ENCODE measurements around the gene CASQ2.

The CASQ2 gene

GRCh38 chr1:115768549-115768948, at the start of gene CASQ2:
CASQ2 (minus strand) TSS chr1:115768714; CDS start chr1:115768541, 173 bp downstream.
- DNase-seq (ENCODE audit: low read depth in 2 of 2): no peak

- no peak for DNase-seq (ENCODE audit: low read depth in 2 of 2)
These were observed 47.2 kb upstream of the CASQ2 start for GRCh38 chr1:115815694-115816093.

- DNase-seq (ENCODE audit: low read depth in 2 of 2): no peak
These were observed 46.3 kb upstream of the CASQ2 start for GRCh38 chr1:115814685-115815398.

- DNase-seq (ENCODE audit: low read depth in 2 of 2): no peak
These were observed 45.2 kb upstream of the CASQ2 start for GRCh38 chr1:115813727-115814126.

GRCh38 chr1:115811140-115811828, 42.8 kb upstream of the CASQ2 start:
- no peak for DNase-seq (ENCODE audit: low read depth in 2 of 2)

GRCh38 chr1:115810609-115811008, 42.1 kb upstream of the CASQ2 start:
- no peak for DNase-seq (ENCODE audit: low read depth in 2 of 2)

GRCh38 chr1:115809847-115810246, 41.3 kb upstream of the CASQ2 start:
- DNase-seq (ENCODE audit: low read depth in 2 of 2): no peak

GRCh38 chr1:115809076-115809475, 40.6 kb upstream of the CASQ2 start:
- DNase-seq (ENCODE audit: low read depth in 2 of 2): no peak

GRCh38 chr1:115807723-115808122, 39.2 kb upstream of the CASQ2 start:
- no peak for DNase-seq (ENCODE audit: low read depth in 2 of 2)

- DNase-seq (ENCODE audit: low read depth in 2 of 2): no peak
These were observed 37.1 kb upstream of the CASQ2 start for GRCh38 chr1:115805597-115805996.

- DNase-seq (ENCODE audit: low read depth in 2 of 2): no peak
These were observed 33.9 kb upstream of the CASQ2 start for GRCh38 chr1:115802416-115802815.

- no peak for DNase-seq (ENCODE audit: low read depth in 2 of 2)
These were observed 29.0 kb upstream of the CASQ2 start for GRCh38 chr1:115797486-115797885.

- no peak for DNase-seq (ENCODE audit: low read depth in 2 of 2)
These were observed 28.4 kb upstream of the CASQ2 start for GRCh38 chr1:115796897-115797296.

- no peak for DNase-seq (ENCODE audit: low read depth in 2 of 2)
These were observed 27.5 kb upstream of the CASQ2 start for GRCh38 chr1:115796036-115796435.

GRCh38 chr1:115794976-115795639, 26.6 kb upstream of the CASQ2 start:
- DNase-seq (ENCODE audit: low read depth in 2 of 2): no peak

GRCh38 chr1:115793162-115793561, 24.6 kb upstream of the CASQ2 start:
- no peak for DNase-seq (ENCODE audit: low read depth in 2 of 2)

GRCh38 chr1:115791816-115792215, 23.3 kb upstream of the CASQ2 start:
- DNase-seq (ENCODE audit: low read depth in 2 of 2): no peak

GRCh38 chr1:115790846-115791245, 22.3 kb upstream of the CASQ2 start:
- no peak for DNase-seq (ENCODE audit: low read depth in 2 of 2)

- DNase-seq (ENCODE audit: low read depth in 2 of 2): no peak
These were observed 21.8 kb upstream of the CASQ2 start for GRCh38 chr1:115790356-115790755.

GRCh38 chr1:115783311-115783710, 14.8 kb upstream of the CASQ2 start:
- no peak for DNase-seq (ENCODE audit: low read depth in 2 of 2)

GRCh38 chr1:115782571-115783281, 14.2 kb upstream of the CASQ2 start:
- DNase-seq (ENCODE audit: low read depth in 2 of 2): no peak

- DNase-seq (ENCODE audit: low read depth in 2 of 2): no peak
These were observed 13.3 kb upstream of the CASQ2 start for GRCh38 chr1:115781851-115782250.
